H9 (cell line): ENCODE data around the gene STOX2. TPM values are rescaled to one million over a fixed set of nuclear protein-coding genes. Genes with fewer than 3 reads are reported as not detected.

Experiments
- DNase-seq: peaks from one replicate; pipeline ENCODE4 v3.0.0-alpha.2; 2017
- H2AFZ ChIP-seq: one replicate; pipeline ENCODE4 v1.6.1; 2013; ENCODE audit warnings: mild to moderate bottlenecking, low read length, control low read depth, moderate library complexity
- H2AK5ac ChIP-seq: 2 replicates; pipeline ENCODE4 v1.6.1; 2013; ENCODE audit warnings: low read length, control low read depth, mixed read lengths; ENCODE audit not compliant: insufficient read length
- H2BK120ac ChIP-seq: one replicate; pipeline ENCODE4 v1.6.1; 2013; ENCODE audit warnings: low read depth, mild to moderate bottlenecking, low read length, control low read depth, inconsistent platforms; ENCODE audit not compliant: poor library complexity, severe bottlenecking
- H2BK12ac ChIP-seq: 2 replicates; pipeline ENCODE4 v1.6.1; 2013; ENCODE audit warnings: low read length, control low read depth, mixed read lengths, low read depth; ENCODE audit not compliant: insufficient read length
- H2BK15ac ChIP-seq: 2 replicates; pipeline ENCODE4 v1.6.1; 2013; ENCODE audit warnings: low read depth, low read length, control low read depth
- H2BK20ac ChIP-seq: one replicate; pipeline ENCODE4 v1.6.1; 2013; ENCODE audit warnings: low read depth, mild to moderate bottlenecking, low read length, control low read depth, inconsistent platforms; ENCODE audit not compliant: poor library complexity, severe bottlenecking
- H2BK5ac ChIP-seq: 2 replicates; pipeline ENCODE4 v1.6.1; 2013; ENCODE audit warnings: low read length, control low read depth, mixed read lengths; ENCODE audit not compliant: insufficient read length
- H3K14ac ChIP-seq: 2 replicates; pipeline ENCODE4 v1.6.1; 2013; ENCODE audit warnings: low read length, control low read depth; ENCODE audit not compliant: insufficient read depth
- H3K18ac ChIP-seq: 2 replicates; pipeline ENCODE4 v1.6.1; 2013; ENCODE audit warnings: low read depth, mild to moderate bottlenecking, mixed read lengths, low read length, control low read depth; ENCODE audit not compliant: insufficient read length
- H3K23ac ChIP-seq: 2 replicates; pipeline ENCODE4 v1.6.1; 2013; ENCODE audit warnings: low read length, control low read depth, mixed read lengths, low read depth; ENCODE audit not compliant: insufficient read length
- H3K23me2 ChIP-seq: 2 replicates; pipeline ENCODE4 v1.6.1; 2013; ENCODE audit warnings: low read depth, mild to moderate bottlenecking, mixed read lengths, low read length, control low read depth; ENCODE audit not compliant: insufficient read length, poor library complexity, severe bottlenecking
- H3K27ac ChIP-seq: 2 replicates; pipeline ENCODE4 v1.5.1; 2013; ENCODE audit warnings: low read length, control low read depth, mixed read lengths, low read depth; ENCODE audit not compliant: insufficient read length
- H3K27me3 ChIP-seq: 2 replicates; pipeline ENCODE4 v1.6.1; 2013; ENCODE audit warnings: low read length, control low read depth, inconsistent platforms; ENCODE audit not compliant: insufficient read depth
- H3K4ac ChIP-seq: 2 replicates; pipeline ENCODE4 v1.6.1; 2013; ENCODE audit warnings: low read depth, mild to moderate bottlenecking, control low read depth, inconsistent platforms, low read length, moderate library complexity
- H3K4me1 ChIP-seq: 2 replicates; pipeline ENCODE4 v1.6.1; 2013; ENCODE audit warnings: low read length, control low read depth, inconsistent platforms; ENCODE audit not compliant: insufficient read depth
- H3K4me2 ChIP-seq: 2 replicates; pipeline ENCODE4 v1.6.1; 2013; ENCODE audit warnings: low read length, control low read depth, mixed read lengths; ENCODE audit not compliant: insufficient read length, insufficient read depth
- H3K56ac ChIP-seq: 2 replicates; pipeline ENCODE4 v1.6.1; 2013; ENCODE audit warnings: low read depth, mild to moderate bottlenecking, mixed read lengths, low read length, control low read depth; ENCODE audit not compliant: insufficient read length
- H3K79me1 ChIP-seq: 2 replicates; pipeline ENCODE4 v1.6.1; 2013; ENCODE audit warnings: low read depth, mild to moderate bottlenecking, moderate library complexity, low read length, control low read depth, inconsistent platforms; ENCODE audit not compliant: insufficient read depth, poor library complexity, severe bottlenecking
- H3K79me2 ChIP-seq: 2 replicates; pipeline ENCODE4 v1.6.1; 2013; ENCODE audit warnings: low read length, control low read depth, inconsistent platforms; ENCODE audit not compliant: insufficient read depth
- H3K9ac ChIP-seq: 2 replicates; pipeline ENCODE4 v1.6.1; 2013; ENCODE audit warnings: low read length, control low read depth, mixed read lengths; ENCODE audit not compliant: insufficient read length; ENCODE audit errors: extremely low read depth
- H3K9me3 ChIP-seq: one replicate; pipeline ENCODE4 v1.6.1; 2013; ENCODE audit warnings: low read depth, low read length, inconsistent platforms; ENCODE audit not compliant: control insufficient read depth
- H3T11ph ChIP-seq: one replicate; pipeline ENCODE4 v1.6.1; 2013; ENCODE audit warnings: mild to moderate bottlenecking, low read length, control low read depth, inconsistent platforms
- H4K20me1 ChIP-seq: one replicate; pipeline ENCODE4 v1.6.1; 2013; ENCODE audit not compliant: control insufficient read depth, insufficient read length, insufficient read depth
- H4K5ac ChIP-seq: 2 replicates; pipeline ENCODE4 v1.6.1; 2013; ENCODE audit warnings: low read depth, mild to moderate bottlenecking, mixed read lengths, low read length, control low read depth; ENCODE audit not compliant: insufficient read length
- H4K8ac ChIP-seq: replicated peaks from 2 replicates; pipeline ENCODE4 v1.6.1; 2013; ENCODE audit warnings: low read length, control low read depth, mixed read lengths, low read depth; ENCODE audit not compliant: insufficient read length
- H4K91ac ChIP-seq: 2 replicates; pipeline ENCODE4 v1.6.1; 2013; ENCODE audit warnings: low read depth, mild to moderate bottlenecking, moderate library complexity, mixed read lengths, low read length, control low read depth; ENCODE audit not compliant: insufficient read length
- H3K27ac Mint-ChIP-seq, 3 experiments: 2 replicates in 2 of 3; 3 replicates in 1 of 3; pipeline ENCODE4 v1.8.0; 2020 to 2021; ENCODE audit warnings: mixed read lengths in 3 of 3, mild to moderate bottlenecking in 1 of 3, moderate library complexity in 1 of 3
- H3K27me3 Mint-ChIP-seq: 2 replicates; pipeline ENCODE4 v1.8.0; 2021; ENCODE audit warnings: low read depth, mild to moderate bottlenecking, moderate library complexity, mixed read lengths
- H3K36me3 Mint-ChIP-seq, 3 experiments: 2 replicates in 2 of 3; 3 replicates in 1 of 3; pipeline ENCODE4 v1.8.0; 2020 to 2021; ENCODE audit warnings: low read depth in 3 of 3, mixed read lengths in 3 of 3; ENCODE audit not compliant: insufficient read depth in 1 of 3
- H3K4me1 Mint-ChIP-seq, 2 experiments: 2 replicates each; pipeline ENCODE4 v1.8.0; 2020; ENCODE audit warnings: mixed read lengths in 2 of 2
- H3K4me3 Mint-ChIP-seq, 2 experiments: 2 replicates in 1 of 2; 3 replicates in 1 of 2; pipeline ENCODE4 v1.8.0; 2020 to 2021; ENCODE audit warnings: mild to moderate bottlenecking in 2 of 2, mixed read lengths in 2 of 2, moderate library complexity in 1 of 2
- H3K9me3 Mint-ChIP-seq, 2 experiments: 2 replicates in 1 of 2; 3 replicates in 1 of 2; pipeline ENCODE4 v1.8.0; 2020; ENCODE audit warnings: mild to moderate bottlenecking in 2 of 2, mixed read lengths in 2 of 2, moderate library complexity in 1 of 2
- CTCF ChIP-seq: fragments of 200-600 bp; sonication (generic); conservative IDR thresholded peaks from 3 replicates; pipeline ENCODE4 v1.8.0; 2021; ENCODE audit warnings: antibody characterized with exemption, mild to moderate bottlenecking
- WGBS: extraction: QIAGEN DNeasy Blood & Tissue Kit; methylation state at CpG from one replicate; pipeline ENCODE4 v1.1.7; 2013; ENCODE audit warnings: missing lambda C conversion rate, low lambda C conversion rate, mixed read lengths; ENCODE audit not compliant: insufficient read length; ENCODE audit errors: extremely low coverage; 5-methylcytosine and 5-hydroxymethylcytosine counted together
- total RNA-seq: library from RNA; stranded (reverse); gene quantifications from 2 replicates; pipeline ENCODE4 v1.2.1, GENCODE V29; 2021

The STOX2 gene
- total RNA-seq, 1 experiment from 2014 or later: 28.2 TPM

GRCh38 chr4:184066584-184067300, 161.6 kb downstream of the STOX2 start:
- no peak overlapping the region for H4K8ac ChIP-seq
- no peak overlapping the region for H2BK12ac ChIP-seq
- H2AFZ ChIP-seq: no peak overlapping the region
- no peak overlapping the region for H2BK15ac ChIP-seq
- DNase-seq: no peak
- no peak overlapping the region for H4K91ac ChIP-seq
- no peak for TF ChIP-seq CTCF
- Mint-ChIP-seq H3K4me3 (no peak overlapping the region), H3K27ac (no peak overlapping the region), H3K9me3 (no peaks in the 10 kb centered on the region), H3K27me3 (peaks cover 5% of the 10 kb centered on the region; the same call in 1 of the 2 replicates), H3K4me1 (peaks cover 2% of the 10 kb centered on the region in 2 experiments; a peak in 2 of 4 replicates), H3K36me3 (no peaks in the 10 kb centered on the region)
- H3K9me3 ChIP-seq: no peaks in the 10 kb centered on the region
- H3K23ac ChIP-seq: no peak overlapping the region
- no peak overlapping the region for H2BK120ac ChIP-seq
- H3K4ac ChIP-seq: no peak overlapping the region
- H3K18ac ChIP-seq: no peak overlapping the region
- H3K27me3 ChIP-seq: no peaks in the 10 kb centered on the region
- H3T11ph ChIP-seq: no peak overlapping the region
- no peaks in the 10 kb centered on the region for H3K23me2 ChIP-seq
- no peak overlapping the region for H2AK5ac ChIP-seq
- H2BK20ac ChIP-seq: no peak overlapping the region
- no peaks in the 10 kb centered on the region for H3K79me2 ChIP-seq
- H2BK5ac ChIP-seq: no peak overlapping the region
- H4K20me1 ChIP-seq: no peaks in the 10 kb centered on the region
- no peak overlapping the region for H3K9ac ChIP-seq
- H3K4me2 ChIP-seq: no peak overlapping the region
- no peak overlapping the region for H3K14ac ChIP-seq
- WGBS: no CpG with 5 or more reads among the region's 9 CpGs
- H3K56ac ChIP-seq: no peak overlapping the region
- no peak overlapping the region for H4K5ac ChIP-seq
- H3K4me1 ChIP-seq: no peaks in the 10 kb centered on the region
- H3K79me1 ChIP-seq: no peaks in the 10 kb centered on the region
- no peak overlapping the region for H3K27ac ChIP-seq
